K562 (cell line): ENCODE measurements around the gene SCFD2. TPM values are rescaled to one million over a fixed set of nuclear protein-coding genes. Genes with fewer than 3 reads are reported as not detected.

Experiments
- ATAC-seq: fragments of 200-7000 bp; cut with Tn5 transposase; 3 replicates; pipeline ENCODE4 v1.9.1; 2020; ENCODE audit warnings: moderate library complexity
- BruUV-seq: library from RNA; stranded (reverse); fragments of 400-500 nt; replicated peaks from 2 replicates; lab custom pipeline; 2021; lab: Mats Ljungman, UMichigan
- CTCF ChIA-PET: fragments of 300-600 bp; formaldehyde crosslinking; extraction: SDS; loops from one replicate; lab custom pipeline; 2021; ENCODE audit warnings: low intra/inter-chr PET ratio; lab: Yijun Ruan, JAX
- POLR2A ChIA-PET: fragments of 300-600, 350-650 bp; sonication (Branson Sonifier 250); formaldehyde crosslinking; extraction: SDS; loops from one replicate; lab custom pipeline; 2021; ENCODE audit warnings: antibody characterized with exemption, inconsistent platforms; lab: Yijun Ruan, JAX
- DNase-seq, 4 experiments: peaks; one replicate each; pipeline versions ENCODE4 v3.0.0 to v3.0.0-alpha.2; 2011 to 2018; ENCODE audit warnings: low spot score in 3 of 4, mixed read lengths in 3 of 4; ENCODE audit errors: extremely low read depth in 1 of 4
- FAIRE-seq: peaks from 2 replicates; lab custom pipeline; 2011; peaks lifted over from hg19 to GRCh38; lab: Jason Lieb, UNC
- H2AFZ ChIP-seq: 2 replicates; pipeline ENCODE4 v1.6.0; 2011; ENCODE audit warnings: low read depth, low read length, control low read depth, inconsistent platforms
- H3K27ac ChIP-seq: fragments of 200-600 bp; 3 replicates; pipeline ENCODE4 v1.8.0; 2011; ENCODE audit warnings: low read depth, mild to moderate bottlenecking, control low read depth, inconsistent platforms, low read length, moderate library complexity, mixed read lengths; ENCODE audit errors: extremely low read depth
- H3K27me3 ChIP-seq, 2 experiments: fragments of 300-600 bp in 1 of 2; 2 replicates in 1 of 2; 3 replicates in 1 of 2; pipeline versions ENCODE4 v1.6.0 to v1.8.0; 2011; ENCODE audit warnings: inconsistent platforms in 2 of 2, low read length in 2 of 2, mild to moderate bottlenecking in 1 of 2, mixed read lengths in 1 of 2, moderate library complexity in 1 of 2; ENCODE audit not compliant: control insufficient read depth in 2 of 2, insufficient read depth in 2 of 2
- H3K36me3 ChIP-seq: fragments of 300-600 bp; 3 replicates; pipeline ENCODE4 v1.8.0; 2011; ENCODE audit warnings: mild to moderate bottlenecking, low read length, inconsistent platforms; ENCODE audit not compliant: control insufficient read depth, insufficient read depth
- H3K4me1 ChIP-seq, 2 experiments: fragments of 200-600 bp in 1 of 2; replicated peaks in 1 of 2; 2 replicates in 1 of 2; 3 replicates in 1 of 2; pipeline versions ENCODE4 v1.5.1 to v1.8.0; 2011; ENCODE audit warnings: inconsistent platforms in 2 of 2, low read length in 2 of 2, mild to moderate bottlenecking in 1 of 2, mixed read lengths in 1 of 2, moderate library complexity in 1 of 2; ENCODE audit not compliant: control insufficient read depth in 2 of 2, insufficient read depth in 2 of 2
- H3K4me2 ChIP-seq: 2 replicates; pipeline ENCODE4 v1.6.1; 2011; ENCODE audit warnings: low read length, control low read depth, inconsistent platforms, mixed read lengths; ENCODE audit not compliant: insufficient read depth
- H3K4me3 ChIP-seq: fragments of 200-600 bp; sonication (generic), shearing (Covaris generic); 2 replicates; pipeline ENCODE4 v1.5.1; 2016; ENCODE audit warnings: control low read depth, inconsistent platforms
- H3K79me2 ChIP-seq: fragments of 200-600 bp; 3 replicates; pipeline ENCODE4 v1.8.0; 2011; ENCODE audit warnings: low read length, inconsistent platforms; ENCODE audit not compliant: control insufficient read depth, insufficient read depth
- H3K9ac ChIP-seq, 2 experiments: 2 replicates each; pipeline versions ENCODE4 v1.6.0 to v1.6.1; 2011; ENCODE audit warnings: low read depth in 2 of 2, low read length in 2 of 2, control low read depth in 1 of 2, inconsistent platforms in 1 of 2, mild to moderate bottlenecking in 1 of 2, mixed read lengths in 1 of 2; ENCODE audit not compliant: insufficient read depth in 1 of 2
- H3K9me1 ChIP-seq: one replicate; pipeline ENCODE4 v1.6.0; 2011; ENCODE audit warnings: inconsistent platforms, mild to moderate bottlenecking, low read length, moderate library complexity; ENCODE audit not compliant: control insufficient read depth, insufficient read depth
- H3K9me3 ChIP-seq: replicated peaks from 2 replicates; pipeline ENCODE4 v1.5.1; 2011; ENCODE audit warnings: low read depth, low read length, inconsistent platforms; ENCODE audit not compliant: control insufficient read depth, insufficient read depth
- H4K20me1 ChIP-seq: replicated peaks from 2 replicates; pipeline ENCODE4 v1.6.1; 2011; ENCODE audit warnings: low read length, inconsistent platforms, mixed read lengths; ENCODE audit not compliant: control insufficient read depth, insufficient read depth
- CBX1 ChIP-seq: sonication (generic); IDR thresholded peaks from 2 replicates; pipeline ENCODE4 v1.6.1; 2016; ENCODE audit warnings: antibody characterized with exemption, low read depth, mild to moderate bottlenecking
- MECOM ChIP-seq: fragments of 250-450 bp; sonication (Bioruptor Pico); IDR thresholded peaks from 2 replicates; pipeline ENCODE4 v1.8.0; 2022; ENCODE audit warnings: inconsistent platforms
- NR2C2 ChIP-seq, 2 experiments: fragments of 200-800 bp in 1 of 2; sonication (Bioruptor generic) in 1 of 2; sonication (generic) in 1 of 2; formaldehyde crosslinking in 1 of 2; IDR thresholded peaks; 2 replicates each; pipeline versions ENCODE4 v1.6.1 to v1.8.0; 2016 to 2022; ENCODE audit warnings: mild to moderate bottlenecking in 1 of 2, missing compliant biosample characterization in 1 of 2, missing genetic modification characterization in 1 of 2, missing genetic modification reagents in 1 of 2
- PHB2 ChIP-seq: fragments of 450-650 bp; IDR thresholded peaks from 2 replicates; pipeline ENCODE4 v1.6.1; 2017; ENCODE audit warnings: low read depth
- PTBP1 ChIP-seq: fragments of 200-400 bp; formaldehyde crosslinking; IDR thresholded peaks from 2 replicates; pipeline ENCODE4 v1.6.1; 2017; ENCODE audit warnings: low read depth, low read length
- PURB ChIP-seq: sonication (generic); formaldehyde crosslinking; IDR thresholded peaks from 2 replicates; pipeline ENCODE4 v1.9.0; 2021; ENCODE audit warnings: low read depth, mild to moderate bottlenecking, missing genetic modification reagents
- RBM15 ChIP-seq: fragments of 200-400 bp; formaldehyde crosslinking; IDR thresholded peaks from 2 replicates; pipeline ENCODE4 v1.6.1; 2018; ENCODE audit warnings: mild to moderate bottlenecking, low read length, moderate library complexity; ENCODE audit not compliant: insufficient read depth
- SREBF2 ChIP-seq: sonication (generic); formaldehyde crosslinking; IDR thresholded peaks from 2 replicates; pipeline ENCODE4 v1.4.0; 2020; ENCODE audit warnings: mild to moderate bottlenecking, missing genetic modification reagents
- SRF ChIP-seq, 2 experiments: fragments of 250-450, 450-650 bp in 1 of 2; sonication (Bioruptor Pico) in 1 of 2; sonication (generic) in 1 of 2; formaldehyde crosslinking; IDR thresholded peaks; 2 replicates each; pipeline versions ENCODE4 v1.5.0 to v1.5.1; 2020 to 2022; ENCODE audit warnings: mild to moderate bottlenecking in 1 of 2, missing genetic modification reagents in 1 of 2
- ZC3H11A ChIP-seq: IDR thresholded peaks from 2 replicates; pipeline ENCODE4 v1.6.1; 2012; ENCODE audit warnings: low read depth, low read length, improper control_type of control experiment
- ZNF212 ChIP-seq: fragments of 450-650 bp; formaldehyde crosslinking; IDR thresholded peaks from 2 replicates; pipeline ENCODE4 v1.4.0; 2020; ENCODE audit warnings: mild to moderate bottlenecking
- WGBS: fragments of 100-300 bp; shearing (Covaris generic); methylation state at CpG from one replicate; pipeline ENCODE4 v1.1.6; 2016; ENCODE audit warnings: low coverage, mixed read lengths; ENCODE audit not compliant: insufficient coverage; ENCODE audit errors: missing lambda C conversion rate; 5-methylcytosine and 5-hydroxymethylcytosine counted together
- in situ Hi-C: fragments of 300-500 bp; cut with MboI; formaldehyde crosslinking; loops from 4 replicates; pipeline ENCODE4 v1.15.0; 2018; ENCODE audit warnings: inconsistent platforms, mixed read lengths
- intact Hi-C: fragments of 100-400 bp; cut with micrococcal nuclease; formaldehyde crosslinking; loops from 2 replicates; pipeline ENCODE4 v1.14.2; 2022
- polyA plus RNA-seq, 8 experiments: library from polyadenylated mRNA; depleted of rRNA in 4 of 8; stranded (reverse) in 5 of 8; unstranded in 3 of 8; fragments of >200 nt; fragmentation: Nextera tagmentation in 2 of 8; fragmentation: Illumina TruSeq in 1 of 8; extraction: Ambion mirVana in 2 of 8; extraction: Trizol in 1 of 8; gene quantifications; 2 replicates each; pipeline versions ENCODE4 v1.2.1 to v1.2.3, GENCODE V29; 2011 to 2014; ENCODE audit warnings: inconsistent platforms in 1 of 8, missing spikeins in 1 of 8
- total RNA-seq, 7 experiments: library from RNA; depleted of rRNA in 6 of 7; stranded (reverse); fragments of >200 nt in 6 of 7; fragmentation: Illumina TruSeq in 2 of 7; extraction: Trizol in 2 of 7; gene quantifications; 2 replicates each; pipeline versions ENCODE4 v1.2.1 to v1.2.3, GENCODE V29; 2011 to 2021; ENCODE audit warnings: low replicate concordance in 1 of 7
- TF ChIP-seq, protein P1 (sequence below): IDR thresholded peaks from 3 replicates; pipeline ENCODE4 v1.6.1; 2011; ENCODE audit warnings: borderline replicate concordance, mild to moderate bottlenecking, moderate library complexity; ENCODE audit not compliant: insufficient read length; ENCODE audit errors: extremely low read depth
- TF ChIP-seq, protein P2 (sequence below): fragments of 250-450 bp; sonication (Bioruptor Pico); IDR thresholded peaks from 2 replicates; pipeline ENCODE4 v1.5.0; 2020; ENCODE audit warnings: mild to moderate bottlenecking
- TF ChIP-seq, protein P3 (sequence below): fragments of 450-650 bp; formaldehyde crosslinking; IDR thresholded peaks from 2 replicates; pipeline ENCODE4 v1.4.0; 2020; ENCODE audit warnings: mild to moderate bottlenecking, moderate library complexity
- TF ChIP-seq, protein P4 (sequence below): fragments of 450-650 bp; IDR thresholded peaks from 2 replicates; pipeline ENCODE4 v1.6.1; 2017; ENCODE audit warnings: mild to moderate bottlenecking, moderate library complexity

SCFD2 gene
- total and polyA plus RNA-seq, 9 of the 15 experiments (the other 6 are each of a cell fraction or from before 2014, with no cell fraction given), result 5.7 to 30.3 (median 22.8) TPM

DNA sequence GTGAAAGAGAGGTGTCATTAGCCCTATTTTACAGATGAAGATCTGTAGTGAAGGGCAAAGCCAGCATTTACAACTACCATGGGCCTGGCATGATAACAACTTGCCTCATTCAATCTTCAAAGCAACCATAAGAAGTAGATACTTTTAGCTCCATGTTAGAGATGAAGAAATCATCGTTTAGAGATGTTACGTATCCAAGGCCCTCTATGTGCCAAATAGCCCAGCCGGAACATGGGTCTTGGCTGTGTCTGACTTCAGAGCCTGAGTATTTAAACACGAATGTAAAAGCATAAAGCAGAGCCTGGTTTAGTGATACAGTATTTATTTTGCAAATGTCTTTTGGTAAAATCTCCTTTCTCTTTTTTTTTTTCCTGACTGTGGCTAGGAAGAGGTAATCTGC lies 306.6 kb downstream of the SCFD2 start:
- ChIA-PET POLR2A (no interaction called here), CTCF (no interaction called here)
- Histone ChIP-seq H3K4me1 (no peaks in the 10 kb centered on the region), H3K9ac (no peak overlapping the region), H2AFZ (no peak overlapping the region), H4K20me1 (no peaks in the 10 kb centered on the region), H3K9me1 (no peaks in the 10 kb centered on the region), H3K36me3 (no peaks in the 10 kb centered on the region), H3K79me2 (no peaks in the 10 kb centered on the region), H3K27me3 (no peaks in the 10 kb centered on the region), H3K4me3 (no peak overlapping the region), H3K4me2 (no peak overlapping the region), H3K27ac (no peak overlapping the region), H3K9me3 (no peaks in the 10 kb centered on the region)
- intact Hi-C loops, result no loop called here
- ATAC-seq (no peak), DNase-seq (no peak), FAIRE-seq (no peak)
- 67% methylated on average over 4 of the region's 4 CpGs for WGBS
- in situ Hi-C loops, result no loop called here
- BruUV-seq, result no TSS peak
- TF ChIP-seq, protein P1, sequence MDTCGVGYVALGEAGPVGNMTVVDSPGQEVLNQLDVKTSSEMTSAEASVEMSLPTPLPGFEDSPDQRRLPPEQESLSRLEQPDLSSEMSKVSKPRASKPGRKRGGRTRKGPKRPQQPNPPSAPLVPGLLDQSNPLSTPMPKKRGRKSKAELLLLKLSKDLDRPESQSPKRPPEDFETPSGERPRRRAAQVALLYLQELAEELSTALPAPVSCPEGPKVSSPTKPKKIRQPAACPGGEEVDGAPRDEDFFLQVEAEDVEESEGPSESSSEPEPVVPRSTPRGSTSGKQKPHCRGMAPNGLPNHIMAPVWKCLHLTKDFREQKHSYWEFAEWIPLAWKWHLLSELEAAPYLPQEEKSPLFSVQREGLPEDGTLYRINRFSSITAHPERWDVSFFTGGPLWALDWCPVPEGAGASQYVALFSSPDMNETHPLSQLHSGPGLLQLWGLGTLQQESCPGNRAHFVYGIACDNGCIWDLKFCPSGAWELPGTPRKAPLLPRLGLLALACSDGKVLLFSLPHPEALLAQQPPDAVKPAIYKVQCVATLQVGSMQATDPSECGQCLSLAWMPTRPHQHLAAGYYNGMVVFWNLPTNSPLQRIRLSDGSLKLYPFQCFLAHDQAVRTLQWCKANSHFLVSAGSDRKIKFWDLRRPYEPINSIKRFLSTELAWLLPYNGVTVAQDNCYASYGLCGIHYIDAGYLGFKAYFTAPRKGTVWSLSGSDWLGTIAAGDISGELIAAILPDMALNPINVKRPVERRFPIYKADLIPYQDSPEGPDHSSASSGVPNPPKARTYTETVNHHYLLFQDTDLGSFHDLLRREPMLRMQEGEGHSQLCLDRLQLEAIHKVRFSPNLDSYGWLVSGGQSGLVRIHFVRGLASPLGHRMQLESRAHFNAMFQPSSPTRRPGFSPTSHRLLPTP, result no peak
- TF ChIP-seq, protein P2, sequence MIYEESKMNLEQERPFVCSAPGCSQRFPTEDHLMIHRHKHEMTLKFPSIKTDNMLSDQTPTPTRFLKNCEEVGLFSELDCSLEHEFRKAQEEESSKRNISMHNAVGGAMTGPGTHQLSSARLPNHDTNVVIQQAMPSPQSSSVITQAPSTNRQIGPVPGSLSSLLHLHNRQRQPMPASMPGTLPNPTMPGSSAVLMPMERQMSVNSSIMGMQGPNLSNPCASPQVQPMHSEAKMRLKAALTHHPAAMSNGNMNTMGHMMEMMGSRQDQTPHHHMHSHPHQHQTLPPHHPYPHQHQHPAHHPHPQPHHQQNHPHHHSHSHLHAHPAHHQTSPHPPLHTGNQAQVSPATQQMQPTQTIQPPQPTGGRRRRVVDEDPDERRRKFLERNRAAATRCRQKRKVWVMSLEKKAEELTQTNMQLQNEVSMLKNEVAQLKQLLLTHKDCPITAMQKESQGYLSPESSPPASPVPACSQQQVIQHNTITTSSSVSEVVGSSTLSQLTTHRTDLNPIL (CRISPR knock-in tag), result no peak
- TF ChIP-seq PHB2 (no peak), SREBF2 (CRISPR knock-in tag) (no peak), PURB (CRISPR knock-in tag) (no peak), ZNF212 (no peak), NR2C2 (CRISPR knock-in tag; IDR thresholded peaks at IDR 0.05) (no peak), NR2C2 (tag; IDR thresholded peaks at IDR 0.05) (no peak), RBM15 (no peak), SRF (CRISPR knock-in tag; IDR thresholded peaks at IDR 0.05) (no peak), ZC3H11A (no peak), CBX1 (no peak), MECOM (no peak), PTBP1 (no peak)
- TF ChIP-seq, protein P3, sequence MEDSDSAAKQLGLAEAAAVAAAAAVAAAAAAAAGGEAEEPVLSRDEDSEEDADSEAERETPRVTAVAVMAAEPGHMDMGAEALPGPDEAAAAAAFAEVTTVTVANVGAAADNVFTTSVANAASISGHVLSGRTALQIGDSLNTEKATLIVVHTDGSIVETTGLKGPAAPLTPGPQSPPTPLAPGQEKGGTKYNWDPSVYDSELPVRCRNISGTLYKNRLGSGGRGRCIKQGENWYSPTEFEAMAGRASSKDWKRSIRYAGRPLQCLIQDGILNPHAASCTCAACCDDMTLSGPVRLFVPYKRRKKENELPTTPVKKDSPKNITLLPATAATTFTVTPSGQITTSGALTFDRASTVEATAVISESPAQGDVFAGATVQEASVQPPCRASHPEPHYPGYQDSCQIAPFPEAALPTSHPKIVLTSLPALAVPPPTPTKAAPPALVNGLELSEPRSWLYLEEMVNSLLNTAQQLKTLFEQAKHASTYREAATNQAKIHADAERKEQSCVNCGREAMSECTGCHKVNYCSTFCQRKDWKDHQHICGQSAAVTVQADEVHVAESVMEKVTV (CRISPR knock-in tag), result no peak
- TF ChIP-seq, protein P4, sequence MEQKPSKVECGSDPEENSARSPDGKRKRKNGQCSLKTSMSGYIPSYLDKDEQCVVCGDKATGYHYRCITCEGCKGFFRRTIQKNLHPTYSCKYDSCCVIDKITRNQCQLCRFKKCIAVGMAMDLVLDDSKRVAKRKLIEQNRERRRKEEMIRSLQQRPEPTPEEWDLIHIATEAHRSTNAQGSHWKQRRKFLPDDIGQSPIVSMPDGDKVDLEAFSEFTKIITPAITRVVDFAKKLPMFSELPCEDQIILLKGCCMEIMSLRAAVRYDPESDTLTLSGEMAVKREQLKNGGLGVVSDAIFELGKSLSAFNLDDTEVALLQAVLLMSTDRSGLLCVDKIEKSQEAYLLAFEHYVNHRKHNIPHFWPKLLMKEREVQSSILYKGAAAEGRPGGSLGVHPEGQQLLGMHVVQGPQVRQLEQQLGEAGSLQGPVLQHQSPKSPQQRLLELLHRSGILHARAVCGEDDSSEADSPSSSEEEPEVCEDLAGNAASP, result no peak
